HepG2 (cell line): ENCODE results near the gene GDF7. TPM values are rescaled to one million over a fixed set of nuclear protein-coding genes. Genes with fewer than 3 reads are reported as not detected.

Source experiments
- ATRX ChIP-seq: sonication (generic); formaldehyde crosslinking; IDR thresholded peaks from 2 replicates; pipeline ENCODE4 v1.4.0; 2020; ENCODE audit warnings: missing genetic modification reagents, borderline replicate concordance
- DNMT3B ChIP-seq: conservative IDR thresholded peaks from 2 replicates; pipeline ENCODE4 v1.6.1; 2016; ENCODE audit warnings: missing biosample characterization, control low read depth
- HMG20B ChIP-seq: conservative IDR thresholded peaks from 2 replicates; pipeline ENCODE4 v1.6.1; 2016; ENCODE audit warnings: missing genetic modification reagents, missing compliant biosample characterization
- HNF4A ChIP-seq: sonication (generic); formaldehyde crosslinking; IDR thresholded peaks from 2 replicates; pipeline ENCODE4 v1.4.0; 2020; ENCODE audit warnings: missing genetic modification reagents
- SATB2 ChIP-seq: sonication (generic); formaldehyde crosslinking; IDR thresholded peaks from 2 replicates; pipeline ENCODE4 v1.5.0; 2020; ENCODE audit warnings: missing genetic modification reagents
- TAF1 ChIP-seq: sonication (generic); formaldehyde crosslinking; IDR thresholded peaks from 2 replicates; pipeline ENCODE4 v1.4.0; 2020; ENCODE audit warnings: missing genetic modification reagents
- TOPORS ChIP-seq: sonication (generic); formaldehyde crosslinking; IDR thresholded peaks from 2 replicates; pipeline ENCODE4 v1.8.0; 2023; ENCODE audit warnings: mild to moderate bottlenecking, missing genetic modification reagents
- ZNF205 ChIP-seq: IDR thresholded peaks from 2 replicates; pipeline ENCODE4 v1.6.1; 2018; ENCODE audit warnings: missing biosample characterization, missing genetic modification reagents
- ZNF350 ChIP-seq: sonication (generic); formaldehyde crosslinking; IDR thresholded peaks from 2 replicates; pipeline ENCODE4 v1.4.0; 2020; ENCODE audit warnings: mild to moderate bottlenecking, low read depth, missing genetic modification reagents, borderline replicate concordance
- ZNF432 ChIP-seq: sonication (generic); formaldehyde crosslinking; IDR thresholded peaks from 2 replicates; pipeline ENCODE4 v1.5.0; 2020; ENCODE audit warnings: missing genetic modification reagents, mild to moderate bottlenecking, borderline replicate concordance
- ZNF567 ChIP-seq: sonication (generic); formaldehyde crosslinking; IDR thresholded peaks from 2 replicates; pipeline ENCODE4 v1.8.1; 2023; ENCODE audit warnings: mild to moderate bottlenecking, missing genetic modification reagents, borderline replicate concordance
- ZNF614 ChIP-seq: IDR thresholded peaks from 2 replicates; pipeline ENCODE4 v1.6.1; 2018; ENCODE audit warnings: missing biosample characterization, missing genetic modification reagents, inconsistent platforms, borderline replicate concordance
- ZNF616 ChIP-seq: sonication (generic); formaldehyde crosslinking; IDR thresholded peaks from 2 replicates; pipeline ENCODE4 v1.5.0; 2020; ENCODE audit warnings: low read depth, mild to moderate bottlenecking, missing genetic modification reagents
- ZNF644 ChIP-seq: IDR thresholded peaks from 2 replicates; pipeline ENCODE4 v1.6.1; 2016; ENCODE audit warnings: low read depth
- ZNF703 ChIP-seq: sonication (generic); formaldehyde crosslinking; IDR thresholded peaks from 2 replicates; pipeline ENCODE4 v1.5.1; 2020; ENCODE audit warnings: missing genetic modification reagents, mild to moderate bottlenecking, moderate library complexity, borderline replicate concordance
- ZNF766 ChIP-seq: sonication (generic); formaldehyde crosslinking; IDR thresholded peaks from 2 replicates; pipeline ENCODE4 v1.5.0; 2020; ENCODE audit warnings: missing genetic modification reagents, borderline replicate concordance
- polyA plus RNA-seq, 8 experiments: library from polyadenylated mRNA; depleted of rRNA in 3 of 8; stranded (reverse) in 7 of 8; unstranded in 1 of 8; fragments of >200 nt; fragmentation: Illumina TruSeq in 4 of 8; extraction: Trizol in 4 of 8; gene quantifications; 2 replicates each; pipeline versions ENCODE4 v1.2.1 to v1.2.3, GENCODE V29; 2011 to 2016; ENCODE audit warnings: low read depth in 4 of 8, missing spikeins in 1 of 8, mixed read lengths in 1 of 8; ENCODE audit not compliant: insufficient read depth in 1 of 8
- total RNA-seq, 5 experiments: library from RNA; depleted of rRNA; stranded (reverse); fragments of >200 nt; fragmentation: Illumina TruSeq; extraction: Trizol; gene quantifications; 2 replicates each; pipeline ENCODE4 v1.2.3, GENCODE V29; 2016; ENCODE audit warnings: low read depth in 1 of 5
- TF ChIP-seq, protein P1 (sequence below), 2 experiments: fragments of 450-650 bp in 1 of 2; sonication (generic) in 1 of 2; formaldehyde crosslinking; IDR thresholded peaks; 2 replicates each; pipeline versions ENCODE4 v1.5.0 to v1.8.0; 2020 to 2022; ENCODE audit warnings: mild to moderate bottlenecking in 1 of 2, missing genetic modification reagents in 1 of 2
- TF ChIP-seq, protein P2 (sequence below): sonication (generic); formaldehyde crosslinking; IDR thresholded peaks from 2 replicates; pipeline ENCODE4 v1.9.0; 2021; ENCODE audit warnings: missing genetic modification reagents, borderline replicate concordance
- TF ChIP-seq, protein P3 (sequence below): sonication (generic); formaldehyde crosslinking; IDR thresholded peaks from 2 replicates; pipeline ENCODE4 v1.8.1; 2022; ENCODE audit warnings: mild to moderate bottlenecking, missing genetic modification reagents
- TF ChIP-seq, protein P4 (sequence below): IDR thresholded peaks from 2 replicates; pipeline ENCODE4 v1.6.1; 2016; ENCODE audit warnings: missing biosample characterization, missing genetic modification reagents, low read depth
- TF ChIP-seq, protein P5 (sequence below): sonication (generic); formaldehyde crosslinking; IDR thresholded peaks from 2 replicates; pipeline ENCODE4 v1.4.0; 2020; ENCODE audit warnings: mild to moderate bottlenecking, missing genetic modification reagents, borderline replicate concordance

Gene GDF7
- total and polyA plus RNA-seq, 2 of the 13 experiments (the other 11 are each of a cell fraction or from before 2014, with no cell fraction given): 1.6 to 15.0 TPM

DNA sequence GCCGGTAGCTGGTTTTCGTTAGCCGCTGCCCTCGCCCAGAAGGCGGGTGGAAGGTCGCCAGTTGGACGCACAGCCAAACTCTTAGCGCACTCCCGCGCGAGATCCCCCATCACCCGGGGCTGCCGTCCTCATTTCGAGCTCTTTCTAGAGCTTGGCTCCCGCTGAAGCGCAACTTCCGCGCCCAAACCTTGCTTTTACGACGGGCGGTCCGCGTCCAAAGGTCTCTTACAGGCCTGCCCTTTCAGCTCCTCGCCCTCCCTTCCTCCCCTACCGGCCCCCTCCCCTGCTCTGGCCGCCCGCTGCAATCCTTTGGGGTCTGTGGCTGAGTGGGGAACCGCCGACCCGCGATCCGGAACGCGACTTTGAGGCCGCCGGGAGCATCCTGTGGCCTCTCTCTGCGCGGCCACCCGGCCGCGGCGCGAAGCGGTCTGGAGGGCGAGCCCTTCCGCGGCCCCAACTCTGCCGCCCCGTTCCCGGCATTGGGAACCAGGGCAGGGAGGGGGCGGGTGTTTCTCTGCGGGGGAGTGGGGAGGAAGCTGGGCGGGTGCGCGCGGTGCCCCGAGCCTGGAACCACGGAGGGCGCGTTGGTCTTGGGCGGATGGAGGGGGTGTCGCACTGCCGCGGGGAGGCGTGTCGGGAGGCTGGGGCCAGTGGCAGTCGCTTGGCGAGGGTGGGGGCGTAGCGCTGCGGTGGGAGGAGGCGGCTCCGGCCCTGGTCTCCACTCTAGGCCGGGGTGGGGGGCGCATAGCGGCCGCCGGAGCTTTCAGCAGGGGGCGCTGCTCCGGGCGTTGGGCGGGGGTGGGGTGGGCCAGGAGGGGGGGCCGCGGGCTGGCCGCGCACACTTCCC lies at the start of gene GDF7 (continued):
- TF ChIP-seq, protein P1, sequence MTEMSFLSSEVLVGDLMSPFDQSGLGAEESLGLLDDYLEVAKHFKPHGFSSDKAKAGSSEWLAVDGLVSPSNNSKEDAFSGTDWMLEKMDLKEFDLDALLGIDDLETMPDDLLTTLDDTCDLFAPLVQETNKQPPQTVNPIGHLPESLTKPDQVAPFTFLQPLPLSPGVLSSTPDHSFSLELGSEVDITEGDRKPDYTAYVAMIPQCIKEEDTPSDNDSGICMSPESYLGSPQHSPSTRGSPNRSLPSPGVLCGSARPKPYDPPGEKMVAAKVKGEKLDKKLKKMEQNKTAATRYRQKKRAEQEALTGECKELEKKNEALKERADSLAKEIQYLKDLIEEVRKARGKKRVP (CRISPR knock-in tag; IDR thresholded peaks at IDR 0.05): no peak
- TF ChIP-seq HMG20B (CRISPR knock-in tag): no peak
- TF ChIP-seq ZNF644 (CRISPR knock-in tag): no peak
- no peak for TF ChIP-seq ZNF614 (CRISPR knock-in tag)
- no peak for TF ChIP-seq ZNF205 (CRISPR knock-in tag)
- TF ChIP-seq ZNF766 (CRISPR knock-in tag): no peak
- TF ChIP-seq ZNF567: no peak
- no peak for TF ChIP-seq ZNF616
- TF ChIP-seq ZNF350: peak; percentile 67; the same call in 1 of the 2 replicates
- peak; percentile 50 for TF ChIP-seq HNF4A (CRISPR knock-in tag)
- TF ChIP-seq, protein P2, sequence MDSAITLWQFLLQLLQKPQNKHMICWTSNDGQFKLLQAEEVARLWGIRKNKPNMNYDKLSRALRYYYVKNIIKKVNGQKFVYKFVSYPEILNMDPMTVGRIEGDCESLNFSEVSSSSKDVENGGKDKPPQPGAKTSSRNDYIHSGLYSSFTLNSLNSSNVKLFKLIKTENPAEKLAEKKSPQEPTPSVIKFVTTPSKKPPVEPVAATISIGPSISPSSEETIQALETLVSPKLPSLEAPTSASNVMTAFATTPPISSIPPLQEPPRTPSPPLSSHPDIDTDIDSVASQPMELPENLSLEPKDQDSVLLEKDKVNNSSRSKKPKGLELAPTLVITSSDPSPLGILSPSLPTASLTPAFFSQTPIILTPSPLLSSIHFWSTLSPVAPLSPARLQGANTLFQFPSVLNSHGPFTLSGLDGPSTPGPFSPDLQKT (CRISPR knock-in tag): no peak
- TF ChIP-seq, protein P3, sequence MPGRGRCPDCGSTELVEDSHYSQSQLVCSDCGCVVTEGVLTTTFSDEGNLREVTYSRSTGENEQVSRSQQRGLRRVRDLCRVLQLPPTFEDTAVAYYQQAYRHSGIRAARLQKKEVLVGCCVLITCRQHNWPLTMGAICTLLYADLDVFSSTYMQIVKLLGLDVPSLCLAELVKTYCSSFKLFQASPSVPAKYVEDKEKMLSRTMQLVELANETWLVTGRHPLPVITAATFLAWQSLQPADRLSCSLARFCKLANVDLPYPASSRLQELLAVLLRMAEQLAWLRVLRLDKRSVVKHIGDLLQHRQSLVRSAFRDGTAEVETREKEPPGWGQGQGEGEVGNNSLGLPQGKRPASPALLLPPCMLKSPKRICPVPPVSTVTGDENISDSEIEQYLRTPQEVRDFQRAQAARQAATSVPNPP: no peak
- TF ChIP-seq TOPORS (CRISPR knock-in tag): peak; percentile 71
- TF ChIP-seq, protein P4, sequence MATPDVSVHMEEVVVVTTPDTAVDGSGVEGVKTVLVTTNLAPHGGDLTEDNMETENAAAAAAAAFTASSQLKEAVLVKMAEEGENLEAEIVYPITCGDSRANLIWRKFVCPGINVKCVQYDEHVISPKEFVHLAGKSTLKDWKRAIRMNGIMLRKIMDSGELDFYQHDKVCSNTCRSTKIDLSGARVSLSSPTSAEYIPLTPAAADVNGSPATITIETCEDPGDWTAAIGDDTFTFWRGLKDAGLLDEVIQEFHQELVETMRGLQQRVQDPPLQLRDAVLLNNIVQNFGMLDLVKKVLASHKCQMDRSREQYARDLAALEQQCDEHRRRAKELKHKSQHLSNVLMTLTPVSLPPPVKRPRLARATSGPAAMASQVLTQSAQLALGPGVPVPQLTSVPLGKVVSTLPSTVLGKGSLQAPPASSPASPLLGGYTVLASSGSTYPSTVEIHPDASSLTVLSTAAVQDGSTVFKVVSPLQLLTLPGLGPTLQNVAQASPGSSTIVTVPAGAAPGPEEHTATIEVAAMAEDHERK: no peak
- peak; percentile 85; the same call in 1 of the 2 replicates for TF ChIP-seq ZNF703 (CRISPR knock-in tag)
- no peak for TF ChIP-seq ATRX (CRISPR knock-in tag)
- TF ChIP-seq SATB2 (CRISPR knock-in tag): no peak
- no peak; the same call in 1 of the 2 replicates for TF ChIP-seq TAF1 (CRISPR knock-in tag)
- no peak; the same call in 1 of the 2 replicates for TF ChIP-seq ZNF432
- TF ChIP-seq, protein P5, sequence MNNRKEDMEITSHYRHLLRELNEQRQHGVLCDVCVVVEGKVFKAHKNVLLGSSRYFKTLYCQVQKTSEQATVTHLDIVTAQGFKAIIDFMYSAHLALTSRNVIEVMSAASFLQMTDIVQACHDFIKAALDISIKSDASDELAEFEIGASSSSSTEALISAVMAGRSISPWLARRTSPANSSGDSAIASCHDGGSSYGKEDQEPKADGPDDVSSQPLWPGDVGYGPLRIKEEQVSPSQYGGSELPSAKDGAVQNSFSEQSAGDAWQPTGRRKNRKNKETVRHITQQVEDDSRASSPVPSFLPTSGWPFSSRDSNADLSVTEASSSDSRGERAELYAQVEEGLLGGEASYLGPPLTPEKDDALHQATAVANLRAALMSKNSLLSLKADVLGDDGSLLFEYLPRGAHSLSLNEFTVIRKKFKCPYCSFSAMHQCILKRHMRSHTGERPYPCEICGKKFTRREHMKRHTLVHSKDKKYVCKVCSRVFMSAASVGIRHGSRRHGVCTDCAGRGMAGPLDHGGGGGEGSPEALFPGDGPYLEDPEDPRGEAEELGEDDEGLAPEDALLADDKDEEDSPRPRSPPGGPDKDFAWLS: no peak
- TF ChIP-seq DNMT3B (CRISPR knock-in tag): no peak
